Keratinocyte (primary cell): ENCODE results near the gene UNC13A. TPM values are rescaled to one million over a fixed set of nuclear protein-coding genes. Genes with fewer than 3 reads are reported as not detected.

ENCODE experiments used
- DNase-seq: peaks from one replicate; pipeline ENCODE4 v3.0.0-alpha.2; 2011; ENCODE audit warnings: low read depth, missing footprints, low spot score
- FAIRE-seq: peaks from 2 replicates; lab custom pipeline; 2011; peaks lifted over from hg19 to GRCh38; lab: Jason Lieb, UNC
- H2AFZ ChIP-seq: 2 replicates; pipeline ENCODE4 v1.6.0; 2012; ENCODE audit warnings: low read length, control low read depth, inconsistent platforms; ENCODE audit not compliant: control insufficient read depth
- H3K27ac ChIP-seq: 2 replicates; pipeline ENCODE4 v1.5.1; 2011; ENCODE audit warnings: low read length; ENCODE audit not compliant: control insufficient read depth, insufficient read depth
- H3K27me3 ChIP-seq: 3 replicates; pipeline ENCODE4 v1.6.0; 2011; ENCODE audit warnings: low read length; ENCODE audit not compliant: control insufficient read depth, insufficient read depth; ENCODE audit errors: extremely low read depth
- H3K36me3 ChIP-seq, 2 experiments: 2 replicates in 1 of 2; 3 replicates in 1 of 2; pipeline ENCODE4 v1.5.1; 2011; ENCODE audit warnings: low read length in 2 of 2, mild to moderate bottlenecking in 1 of 2; ENCODE audit not compliant: control insufficient read depth in 2 of 2, insufficient read depth in 2 of 2; ENCODE audit errors: extremely low read depth in 1 of 2
- H3K4me1 ChIP-seq: 3 replicates; pipeline ENCODE4 v1.5.1; 2011; ENCODE audit warnings: low read length; ENCODE audit not compliant: control insufficient read depth, insufficient read depth; ENCODE audit errors: extremely low read depth
- H3K4me2 ChIP-seq: 3 replicates; pipeline ENCODE4 v1.6.0; 2011; ENCODE audit warnings: low read depth, low read length; ENCODE audit not compliant: control insufficient read depth, insufficient read depth; ENCODE audit errors: extremely low read depth
- H3K4me3 ChIP-seq, 3 experiments: fragments of 200-600 bp in 1 of 3; sonication (generic) in 1 of 3; 2 replicates in 2 of 3; 3 replicates in 1 of 3; pipeline ENCODE4 v1.5.1; 2011 to 2016; ENCODE audit warnings: low read length in 3 of 3, mild to moderate bottlenecking in 3 of 3, control low read depth in 2 of 3, inconsistent platforms in 1 of 3, low read depth in 1 of 3, mixed read lengths in 1 of 3, mixed run types in 1 of 3, moderate library complexity in 1 of 3; ENCODE audit not compliant: control insufficient read depth in 2 of 3, insufficient read depth in 2 of 3; ENCODE audit errors: extremely low read depth in 1 of 3
- H3K79me2 ChIP-seq: 2 replicates; pipeline ENCODE4 v1.6.0; 2012; ENCODE audit warnings: low read length; ENCODE audit not compliant: control insufficient read depth, insufficient read depth
- H3K9ac ChIP-seq: 3 replicates; pipeline ENCODE4 v1.6.0; 2011; ENCODE audit warnings: low read length; ENCODE audit not compliant: control insufficient read depth, insufficient read depth; ENCODE audit errors: extremely low read depth
- H3K9me1 ChIP-seq: 3 replicates; pipeline ENCODE4 v1.6.0; 2011; ENCODE audit warnings: low read length; ENCODE audit not compliant: control insufficient read depth, insufficient read depth; ENCODE audit errors: extremely low read depth
- H3K9me3 ChIP-seq: 2 replicates; pipeline ENCODE4 v1.5.1; 2012; ENCODE audit warnings: low read depth, low read length; ENCODE audit not compliant: control insufficient read depth
- H4K20me1 ChIP-seq: 3 replicates; pipeline ENCODE4 v1.6.0; 2011; ENCODE audit warnings: low read length; ENCODE audit not compliant: control insufficient read depth, insufficient read depth; ENCODE audit errors: extremely low read depth
- CTCF ChIP-seq, 3 experiments: IDR thresholded peaks in 1 of 3; conservative IDR thresholded peaks in 1 of 3; optimal IDR thresholded peaks in 1 of 3; 2 replicates in 2 of 3; 3 replicates in 1 of 3; pipeline versions ENCODE3 to v1.5.1; 2011; ENCODE audit warnings: low read length in 3 of 3, mild to moderate bottlenecking in 3 of 3, moderate library complexity in 2 of 3, control low read depth in 1 of 3, inconsistent platforms in 1 of 3; ENCODE audit not compliant: insufficient read depth in 2 of 3; ENCODE audit errors: extremely low read depth in 1 of 3
- EZH2 ChIP-seq: IDR thresholded peaks from one replicate; pipeline ENCODE4 v1.6.1; 2012; ENCODE audit warnings: inconsistent platforms, mild to moderate bottlenecking, low read length, moderate library complexity
- dilution Hi-C: fragments of 300-500 bp; cut with MboI; formaldehyde crosslinking; loops from one replicate; pipeline ENCODE4 v1.7.0; 2020; ENCODE audit warnings: low sequenced_read_pairs; ENCODE audit not compliant: extremely low pct_ligation_motif_present
- polyA plus RNA-seq, 5 experiments: library from polyadenylated mRNA; depleted of rRNA in 3 of 5; stranded (reverse) in 3 of 5; stranded (forward) in 1 of 5; unstranded in 1 of 5; fragments of >200 nt; gene quantifications; 1 replicate in 1 of 5; 2 replicates in 3 of 5; 3 replicates in 1 of 5; pipeline versions ENCODE4 v1.2.1 to v1.2.3, GENCODE V29; 2011 to 2012; ENCODE audit warnings: missing spikeins in 2 of 5, low read depth in 1 of 5, low replicate concordance in 1 of 5

The UNC13A gene
- polyA plus RNA-seq, 1 donor (not counting 4 experiments of a cell fraction or from before 2014, with no cell fraction given), result under 0.01 TPM

- H3K4me2 ChIP-seq, result no peak overlapping the region
- no peak for DNase-seq
- H3K79me2 ChIP-seq, result peaks cover 8% of the 10 kb centered on the region
- H3K27ac ChIP-seq, result no peak overlapping the region
- no peaks in the 10 kb centered on the region for H3K9me1 ChIP-seq
- no peak overlapping the region for H3K9ac ChIP-seq
- no peaks in the 10 kb centered on the region for H3K9me3 ChIP-seq
- TF ChIP-seq CTCF (optimal IDR thresholded peaks at IDR 0.05 in 1 of 3, IDR thresholded peaks at IDR 0.05 in 1 of 3, conservative IDR thresholded peaks at IDR 0.05 in 1 of 3; ENCODE audit: extremely low read depth in 1 of 3, insufficient read depth in 2 of 3, low read length in 3 of 3) (no peak), EZH2 (no peak)
- no peaks in the 10 kb centered on the region for H3K4me1 ChIP-seq
- H3K36me3 ChIP-seq, result peaks cover 25 to 30% of the 10 kb centered on the region in 2 experiments
- peaks cover 4% of the 10 kb centered on the region for H4K20me1 ChIP-seq
- dilution Hi-C loops, result no loop called here
- H3K27me3 ChIP-seq, result no peaks in the 10 kb centered on the region
- no peak for FAIRE-seq
- no peak overlapping the region for H2AFZ ChIP-seq
- no peak overlapping the region for H3K4me3 ChIP-seq
Observed at GRCh38 chr19:17733127-17733526, 45.0 kb upstream of the UNC13A start.

- Histone ChIP-seq H3K9me3 (no peaks in the 10 kb centered on the region), H3K79me2 (peaks cover 8% of the 10 kb centered on the region), H3K27me3 (no peaks in the 10 kb centered on the region), H3K4me3 (no peak overlapping the region), H3K27ac (no peak overlapping the region), H3K36me3 (peaks cover 14 to 28% of the 10 kb centered on the region in 2 experiments), H2AFZ (no peak overlapping the region), H3K4me1 (no peaks in the 10 kb centered on the region), H3K9ac (no peak overlapping the region), H3K9me1 (no peaks in the 10 kb centered on the region), H3K4me2 (no peak overlapping the region), H4K20me1 (peaks cover 4% of the 10 kb centered on the region)
- FAIRE-seq (no peak), DNase-seq (no peak)
- dilution Hi-C loops, result no loop called here
- no peak for TF ChIP-seq EZH2
- TF ChIP-seq CTCF (optimal IDR thresholded peaks at IDR 0.05 in 1 of 3, IDR thresholded peaks at IDR 0.05 in 1 of 3, conservative IDR thresholded peaks at IDR 0.05 in 1 of 3; ENCODE audit: extremely low read depth in 1 of 3, insufficient read depth in 2 of 3, low read length in 3 of 3), result no peak
Observed at GRCh38 chr19:17727843-17728242, 39.7 kb upstream of the UNC13A start.
